A549 (cell line): ENCODE data around the gene ADTRP. TPM values are rescaled to one million over a fixed set of nuclear protein-coding genes. Genes with fewer than 3 reads are reported as not detected.

Experiments
- ATAC-seq, 2 experiments: fragments of 200-7000 bp in 1 of 2; fragments of >200 bp in 1 of 2; cut with Nextera tagmentation in 1 of 2; cut with Tn5 transposase in 1 of 2; 3 replicates each; pipeline versions ENCODE4 v1.8.0 to v1.9.1; 2018 to 2020; ENCODE audit warnings: mild to moderate bottlenecking in 1 of 2, moderate library complexity in 1 of 2
- CTCF ChIA-PET: fragments of 300-600 bp; sonication (Branson Sonifier 250); formaldehyde crosslinking; extraction: SDS; loops from one replicate; lab custom pipeline; 2021; ENCODE audit warnings: antibody characterized with exemption, inconsistent platforms; lab: Yijun Ruan, JAX
- POLR2A ChIA-PET: fragments of 350-600 bp; formaldehyde crosslinking; extraction: SDS; loops from one replicate; lab custom pipeline; 2021; ENCODE audit warnings: antibody characterized with exemption, inconsistent platforms; lab: Yijun Ruan, JAX
- DNase-seq, 2 experiments: peaks; one replicate each; pipeline versions ENCODE4 v3.0.0 to v3.0.0-alpha.2; 2011 to 2016; ENCODE audit warnings: low read depth in 1 of 2, low spot score in 1 of 2
- FAIRE-seq: peaks from 2 replicates; lab custom pipeline; 2011; peaks lifted over from hg19 to GRCh38; lab: Jason Lieb, UNC
- H3K27ac ChIP-seq, 2 experiments: fragments of >200 bp; sonication (Bioruptor Twin); formaldehyde crosslinking; 3 replicates each; pipeline ENCODE4 v1.5.1; 2016 to 2017
- H3K4me1 ChIP-seq: fragments of >200 bp; sonication (Bioruptor Twin); formaldehyde crosslinking; 3 replicates; pipeline ENCODE4 v1.6.1; 2016
- H3K4me2 ChIP-seq: fragments of >200 bp; sonication (Bioruptor Twin); formaldehyde crosslinking; 3 replicates; pipeline ENCODE4 v1.6.1; 2016
- H3K4me3 ChIP-seq: fragments of >200 bp; sonication (Bioruptor Twin); formaldehyde crosslinking; 3 replicates; pipeline ENCODE4 v1.5.1; 2016
- H3K9me3 ChIP-seq: fragments of >200 bp; sonication (Bioruptor Twin); formaldehyde crosslinking; 3 replicates; pipeline ENCODE4 v1.6.1; 2016
- ATOH8 ChIP-seq: fragments of 250-450 bp; sonication (Bioruptor Pico); IDR thresholded peaks from 2 replicates; pipeline ENCODE4 v1.5.0; 2020; ENCODE audit warnings: low read depth, mild to moderate bottlenecking, moderate library complexity
- CEBPB ChIP-seq, 2 experiments: fragments of >200 bp in 1 of 2; sonication (Bioruptor Twin) in 1 of 2; formaldehyde crosslinking in 1 of 2; IDR thresholded peaks; 2 replicates each; pipeline ENCODE4 v1.6.1; 2012 to 2016
- E2F6 ChIP-seq: IDR thresholded peaks from 2 replicates; pipeline ENCODE4 v1.6.1; 2012; ENCODE audit warnings: low read depth, borderline replicate concordance
- EHMT2 ChIP-seq: fragments of 200-600 bp; sonication (generic); IDR thresholded peaks from 2 replicates; pipeline ENCODE4 v1.6.1; 2016; ENCODE audit warnings: antibody characterized with exemption, low read depth, mild to moderate bottlenecking, moderate library complexity
- ELK1 ChIP-seq: fragments of 150-350 bp; IDR thresholded peaks from 2 replicates; pipeline ENCODE4 v1.6.1; 2014; ENCODE audit warnings: low read depth, mild to moderate bottlenecking, low read length
- HMGXB4 ChIP-seq: fragments of 250-450 bp; sonication (Bioruptor Pico); IDR thresholded peaks from 2 replicates; pipeline ENCODE4 v1.5.0; 2021; ENCODE audit warnings: mild to moderate bottlenecking, moderate library complexity, borderline replicate concordance
- JUN ChIP-seq, 2 experiments: fragments of >200 bp; sonication (Bioruptor Twin); formaldehyde crosslinking; IDR thresholded peaks; 2 replicates in 1 of 2; 3 replicates in 1 of 2; pipeline ENCODE4 v1.6.1; 2016 to 2017
- KDM5A ChIP-seq: fragments of 200-600 bp; sonication (generic); IDR thresholded peaks from 2 replicates; pipeline ENCODE4 v1.6.1; 2016; ENCODE audit warnings: antibody characterized with exemption, mild to moderate bottlenecking
- MYC ChIP-seq: IDR thresholded peaks from 2 replicates; pipeline ENCODE4 v1.6.1; 2012; ENCODE audit warnings: mild to moderate bottlenecking, inconsistent platforms, low read length, improper control_type of control experiment, borderline replicate concordance
- NFE2L2 ChIP-seq: fragments of 150-350 bp; conservative IDR thresholded peaks from 2 replicates; pipeline ENCODE4 v1.6.1; 2014; ENCODE audit warnings: low read length
- NPAS2 ChIP-seq: fragments of 250-450 bp; sonication (Bioruptor Pico); IDR thresholded peaks from 2 replicates; pipeline ENCODE4 v1.8.0; 2022; ENCODE audit warnings: mild to moderate bottlenecking, moderate library complexity, borderline replicate concordance
- PBX3 ChIP-seq: IDR thresholded peaks from 2 replicates; pipeline ENCODE4 v1.6.1; 2012
- POLR2A ChIP-seq: IDR thresholded peaks from 2 replicates; pipeline ENCODE4 v1.6.1; 2012; ENCODE audit warnings: mild to moderate bottlenecking, low read length
- RARB ChIP-seq: fragments of 250-450 bp; sonication (Bioruptor Pico); IDR thresholded peaks from 2 replicates; pipeline ENCODE4 v1.8.0; 2021; ENCODE audit warnings: mild to moderate bottlenecking, moderate library complexity
- REST ChIP-seq: fragments of 200-600 bp; sonication (generic); IDR thresholded peaks from 2 replicates; pipeline ENCODE4 v1.6.1; 2016; ENCODE audit warnings: antibody characterized with exemption, mild to moderate bottlenecking, moderate library complexity
- RFX5 ChIP-seq: fragments of 450-650 bp; IDR thresholded peaks from 2 replicates; pipeline ENCODE4 v1.7.1; 2014; ENCODE audit warnings: antibody characterized with exemption, mild to moderate bottlenecking, moderate library complexity
- RNF2 ChIP-seq: fragments of 200-600 bp; sonication (generic); IDR thresholded peaks from 2 replicates; pipeline ENCODE4 v1.6.1; 2016; ENCODE audit warnings: low read depth, mild to moderate bottlenecking, antibody characterized with exemption, moderate library complexity, borderline replicate concordance
- TFCP2L1 ChIP-seq: fragments of 250-450 bp; sonication (Bioruptor Pico); IDR thresholded peaks from 2 replicates; pipeline ENCODE4 v1.5.0; 2021; ENCODE audit warnings: mild to moderate bottlenecking
- ZNF302 ChIP-seq: fragments of 250-450 bp; sonication (Bioruptor Pico); IDR thresholded peaks from 2 replicates; pipeline ENCODE4 v1.9.0; 2021; ENCODE audit warnings: inconsistent platforms, mild to moderate bottlenecking, moderate library complexity
- ZSCAN20 ChIP-seq: fragments of 250-450 bp; sonication (Bioruptor Pico); IDR thresholded peaks from 2 replicates; pipeline ENCODE4 v1.8.0; 2022; ENCODE audit warnings: mild to moderate bottlenecking, moderate library complexity
- WGBS: methylation state at CpG from one replicate; pipeline ENCODE4 v1.1.6; 2017; ENCODE audit errors: missing lambda C conversion rate; 5-methylcytosine and 5-hydroxymethylcytosine counted together
- polyA plus RNA-seq, 4 experiments: library from polyadenylated mRNA; depleted of rRNA in 3 of 4; stranded (reverse); fragments of >200 nt; fragmentation: RNase III in 1 of 4; extraction: RNeasy Plus Mini Kit Qiagen cat#74134 plus additional on column Dnase treatment in 1 of 4; gene quantifications; 2 replicates in 3 of 4; 3 replicates in 1 of 4; pipeline ENCODE4 v1.2.3, GENCODE V29; 2011 to 2017

Gene ADTRP
- polyA plus RNA-seq, 2 of the 4 experiments (the other 2 are of a cell fraction), result 0.57 to 0.59 TPM

GRCh38 chr6:11778036-11778435 lies 567 bp downstream of the ADTRP start:
- no peak overlapping the region for H3K4me3 ChIP-seq
- peaks cover 15% of the 10 kb centered on the region for H3K4me1 ChIP-seq
- POLR2A ChIA-PET, result no interaction called here
- CTCF ChIA-PET, result no interaction called here
- TF ChIP-seq MYC, result no peak
- TF ChIP-seq RNF2, result no peak
- no peak for TF ChIP-seq HMGXB4 (CRISPR knock-in tag)
- TF ChIP-seq POLR2A, result no peak
- TF ChIP-seq PBX3, result no peak
- TF ChIP-seq NFE2L2, result no peak
- TF ChIP-seq ATOH8 (CRISPR knock-in tag), result no peak
- no peak for TF ChIP-seq REST
- no peak for TF ChIP-seq JUN (IDR thresholded peaks at IDR 0.05)
- no peak for TF ChIP-seq ZSCAN20 (CRISPR knock-in tag)
- no peak for TF ChIP-seq CEBPB (IDR thresholded peaks at IDR 0.05)
- no peak for TF ChIP-seq E2F6
- no peak for TF ChIP-seq ELK1
- TF ChIP-seq KDM5A, result no peak
- TF ChIP-seq ZNF302 (CRISPR knock-in tag), result no peak
- no peak for TF ChIP-seq RARB (CRISPR knock-in tag)
- TF ChIP-seq EHMT2, result no peak
- no peak for TF ChIP-seq TFCP2L1 (CRISPR knock-in tag)
- TF ChIP-seq NPAS2, result no peak
- no peak for TF ChIP-seq RFX5
- TF ChIP-seq, all 56 proteins: peak for 0
- no peak for FAIRE-seq
- Histone ChIP-seq H3K9me3 (no peaks in the 10 kb centered on the region), H3K27ac (no peak overlapping the region), H3K4me2 (no peak overlapping the region)
- 90% methylated on average over 2 of the region's 2 CpGs for WGBS
- no peak for ATAC-seq
- DNase-seq, result no peak
